ENCODE results near the gene PPP1R12B. TPM values are rescaled to one million over a fixed set of nuclear protein-coding genes. Genes with fewer than 3 reads are reported as not detected.
"Not testable (repeated sequence)": the region's sequence is repeated elsewhere in the genome, so short reads cannot be mapped to it uniquely, and the experiment has no call there.

Gene PPP1R12B
- total RNA-seq, 1 experiment from 2014 or later: 33.3 TPM

GRCh38 chr1:202613571-202613970, 265.1 kb downstream of the PPP1R12B start:
- H3K36me3 ChIP-seq (ENCODE audit: low read depth): no peaks in the 10 kb centered on the region
- CTCF ChIA-PET: no interaction called here
- no peaks in the 10 kb centered on the region for H3K9me2 ChIP-seq (ENCODE audit: insufficient read depth)
- BruUV-seq (replicated peaks): no TSS peak
- H3K9me3 ChIP-seq (ENCODE audit: insufficient read depth, low read depth): no peaks in the 10 kb centered on the region
- no peak for DNase-seq
- no peaks in the 10 kb centered on the region for H4K20me1 ChIP-seq (ENCODE audit: insufficient read depth)
- POLR2A ChIA-PET (ENCODE audit: unreplicated experiment): no interaction called here
- TF ChIP-seq, protein P1, sequence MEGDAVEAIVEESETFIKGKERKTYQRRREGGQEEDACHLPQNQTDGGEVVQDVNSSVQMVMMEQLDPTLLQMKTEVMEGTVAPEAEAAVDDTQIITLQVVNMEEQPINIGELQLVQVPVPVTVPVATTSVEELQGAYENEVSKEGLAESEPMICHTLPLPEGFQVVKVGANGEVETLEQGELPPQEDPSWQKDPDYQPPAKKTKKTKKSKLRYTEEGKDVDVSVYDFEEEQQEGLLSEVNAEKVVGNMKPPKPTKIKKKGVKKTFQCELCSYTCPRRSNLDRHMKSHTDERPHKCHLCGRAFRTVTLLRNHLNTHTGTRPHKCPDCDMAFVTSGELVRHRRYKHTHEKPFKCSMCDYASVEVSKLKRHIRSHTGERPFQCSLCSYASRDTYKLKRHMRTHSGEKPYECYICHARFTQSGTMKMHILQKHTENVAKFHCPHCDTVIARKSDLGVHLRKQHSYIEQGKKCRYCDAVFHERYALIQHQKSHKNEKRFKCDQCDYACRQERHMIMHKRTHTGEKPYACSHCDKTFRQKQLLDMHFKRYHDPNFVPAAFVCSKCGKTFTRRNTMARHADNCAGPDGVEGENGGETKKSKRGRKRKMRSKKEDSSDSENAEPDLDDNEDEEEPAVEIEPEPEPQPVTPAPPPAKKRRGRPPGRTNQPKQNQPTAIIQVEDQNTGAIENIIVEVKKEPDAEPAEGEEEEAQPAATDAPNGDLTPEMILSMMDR (conservative IDR thresholded peaks at IDR 0.05): no peak
- TF ChIP-seq EZH2 (IDR thresholded peaks at IDR 0.05; ENCODE audit: low read depth): no peak
- intact Hi-C loops (cut with micrococcal nuclease; ENCODE audit: unreplicated experiment): no loop called here
- no peaks in the 10 kb centered on the region for H3K4me1 ChIP-seq (replicated peaks; ENCODE audit: insufficient read depth)
- no peak overlapping the region for H3K27ac ChIP-seq
- no peaks in the 10 kb centered on the region for H3F3A ChIP-seq (ENCODE audit: insufficient read depth, low read depth)
- no peak overlapping the region for H2AFZ ChIP-seq
- no peaks in the 10 kb centered on the region for H3K79me2 ChIP-seq (ENCODE audit: low read depth)
- no peak overlapping the region for H3K4me2 ChIP-seq
- H3K4me3 ChIP-seq: no peak overlapping the region
- H3K27me3 ChIP-seq (ENCODE audit: insufficient read depth, low read depth): no peaks in the 10 kb centered on the region

GRCh38 chr1:202614363-202615207, 266.1 kb downstream of the PPP1R12B start:
- H3K36me3 ChIP-seq (ENCODE audit: low read depth); H3K9me2 ChIP-seq (ENCODE audit: insufficient read depth); H3K9me3 ChIP-seq (ENCODE audit: insufficient read depth, low read depth); H3K27me3 ChIP-seq (ENCODE audit: insufficient read depth, low read depth); BruUV-seq (replicated peaks); DNase-seq; H3K4me3 ChIP-seq; H3K27ac ChIP-seq; H4K20me1 ChIP-seq (ENCODE audit: insufficient read depth); CTCF ChIA-PET; H3K4me2 ChIP-seq; H2AFZ ChIP-seq; intact Hi-C loops (cut with micrococcal nuclease; ENCODE audit: unreplicated experiment); H3K79me2 ChIP-seq (ENCODE audit: low read depth); H3F3A ChIP-seq (ENCODE audit: insufficient read depth, low read depth); H3K4me1 ChIP-seq (replicated peaks; ENCODE audit: insufficient read depth): not testable (repeated sequence)
- POLR2A ChIA-PET (ENCODE audit: unreplicated experiment): interaction anchor here (0.6 kb wide), 1 partner anchor 109 kb away, joined by 3 read pairs; no protein-coding TSS in a partner anchor

- H3K4me1 ChIP-seq (replicated peaks; ENCODE audit: insufficient read depth); H3K79me2 ChIP-seq (ENCODE audit: low read depth); H4K20me1 ChIP-seq (ENCODE audit: insufficient read depth); H3K9me3 ChIP-seq (ENCODE audit: insufficient read depth, low read depth); H3K9me2 ChIP-seq (ENCODE audit: insufficient read depth); H3K36me3 ChIP-seq (ENCODE audit: low read depth); H2AFZ ChIP-seq; DNase-seq; intact Hi-C loops (cut with micrococcal nuclease; ENCODE audit: unreplicated experiment); H3F3A ChIP-seq (ENCODE audit: insufficient read depth, low read depth); BruUV-seq (replicated peaks); H3K27ac ChIP-seq; H3K4me3 ChIP-seq; H3K4me2 ChIP-seq; POLR2A ChIA-PET (ENCODE audit: unreplicated experiment); H3K27me3 ChIP-seq (ENCODE audit: insufficient read depth, low read depth); CTCF ChIA-PET: not testable (repeated sequence)
These were observed 266.7 kb downstream of the PPP1R12B start for GRCh38 chr1:202615208-202615500.

DNA sequence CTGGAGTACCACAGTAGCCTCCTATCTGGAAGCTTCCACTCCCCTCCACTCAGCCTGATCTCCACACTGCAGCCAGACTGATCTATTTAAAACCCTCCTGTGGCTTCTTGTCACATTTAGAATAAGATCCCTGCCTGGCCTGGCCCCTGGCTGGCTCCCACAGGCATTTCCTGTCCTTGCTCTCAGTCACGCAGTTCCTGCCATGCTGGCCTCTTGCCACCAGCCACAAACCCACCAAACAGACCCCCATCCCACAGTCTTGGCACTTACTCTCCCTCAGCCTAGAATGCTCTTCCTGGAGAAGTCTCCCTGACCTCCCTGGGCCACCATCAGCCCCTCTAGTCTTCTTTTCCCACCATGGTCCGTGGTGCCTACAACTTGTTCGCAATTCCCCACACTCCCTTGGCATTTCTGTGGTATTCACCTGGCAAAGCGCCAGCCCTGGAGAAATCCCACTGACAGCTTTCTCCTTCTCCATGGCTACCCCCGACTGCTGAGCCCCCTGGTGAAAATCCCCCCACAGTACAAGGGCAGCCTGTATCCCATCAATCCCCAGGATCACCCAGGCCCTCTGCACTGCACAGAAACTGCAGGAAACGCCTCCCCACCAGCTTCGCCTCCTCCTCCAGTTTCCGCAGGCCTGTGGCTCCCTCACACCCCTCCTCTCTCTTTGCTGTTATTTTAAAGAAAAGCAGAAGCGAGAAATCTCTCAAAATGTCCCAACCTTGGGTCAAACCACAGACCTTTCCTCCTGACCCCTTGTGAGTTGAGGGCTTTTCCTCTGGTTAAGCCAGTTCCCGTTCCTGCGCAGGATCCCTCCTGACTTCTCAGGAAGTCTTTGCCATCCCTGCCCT, 267.2 kb downstream of the PPP1R12B start:
- no peak overlapping the region for H3K4me2 ChIP-seq

More for the DNA sequence above, 267.2 kb downstream of the PPP1R12B start:
- ChIA-PET CTCF (no interaction called here), POLR2A (ENCODE audit: unreplicated experiment) (no interaction called here)
- no peaks in the 10 kb centered on the region for H4K20me1 ChIP-seq (ENCODE audit: insufficient read depth)
- H3K27me3 ChIP-seq (ENCODE audit: insufficient read depth, low read depth): no peaks in the 10 kb centered on the region
- peak in 1 of 2 experiments; percentile 38 for DNase-seq
- no TSS peak for BruUV-seq (replicated peaks)
- H3F3A ChIP-seq (ENCODE audit: insufficient read depth, low read depth): no peaks in the 10 kb centered on the region
- no peak overlapping the region for H2AFZ ChIP-seq
- no peaks in the 10 kb centered on the region for H3K79me2 ChIP-seq (ENCODE audit: low read depth)
- H3K4me1 ChIP-seq (replicated peaks; ENCODE audit: insufficient read depth): no peaks in the 10 kb centered on the region
- intact Hi-C loops (cut with micrococcal nuclease; ENCODE audit: unreplicated experiment): no loop called here
- no peaks in the 10 kb centered on the region for H3K9me3 ChIP-seq (ENCODE audit: insufficient read depth, low read depth)
- TF ChIP-seq, protein P1 (conservative IDR thresholded peaks at IDR 0.05): no peak
- TF ChIP-seq EZH2 (IDR thresholded peaks at IDR 0.05; ENCODE audit: low read depth): no peak
- H3K36me3 ChIP-seq (ENCODE audit: low read depth): no peaks in the 10 kb centered on the region
- no peak overlapping the region for H3K27ac ChIP-seq
- H3K9me2 ChIP-seq (ENCODE audit: insufficient read depth): no peaks in the 10 kb centered on the region
- H3K4me3 ChIP-seq: no peak overlapping the region
